Fibroblast of lung (primary cell): ENCODE results near the gene LRCOL1.

ENCODE experiments used
- CTCF ChIP-seq, 2 donors: IDR thresholded peaks in 1 of 2; conservative IDR thresholded peaks in 1 of 2; 1 replicate in 1 of 2; 2 replicates in 1 of 2; pipeline ENCODE4 v1.5.1; 2011 to 2012; ENCODE audit warnings: low read length in 2 of 2, control low read depth in 1 of 2, inconsistent platforms in 1 of 2, low read depth in 1 of 2, mild to moderate bottlenecking in 1 of 2
- EZH2 ChIP-seq: IDR thresholded peaks from 2 replicates; pipeline ENCODE4 v1.5.1; 2012; ENCODE audit warnings: low read length, control low read depth, mild to moderate bottlenecking; ENCODE audit errors: missing control alignments

GRCh38 chr12:132614861-132615578 lies 4.6 kb upstream of the LRCOL1 start:
- TF ChIP-seq CTCF (conservative IDR thresholded peaks at IDR 0.05 in 1 of 2, IDR thresholded peaks at IDR 0.05 in 1 of 2; ENCODE audit: low read depth in 1 of 2, low read length in 2 of 2) (peak; percentile 82 to 94), EZH2 (peak; percentile 70)
